Natural killer cell treated with Interleukin-12 subunit alpha and Interleukin-12 subunit beta and Interleukin-15 and Interleukin-18, amount 100 ng/mL, for 72 hours (primary cell): ENCODE results near the gene ANKRD33. TPM values are rescaled to one million over a fixed set of nuclear protein-coding genes. Genes with fewer than 3 reads are reported as not detected.

Experiments used
- ATAC-seq, 2 donors: fragments of 150-1000 bp; cut with Tn5 transposase in 1 of 2; sonication (Bioruptor Pico), chemical (Tn5 transposase) in 1 of 2; 2 replicates each; pipeline ENCODE4 v1.10.0; 2021
- DNase-seq: peaks from one replicate; pipeline ENCODE4 v3.0.0; 2022; ENCODE audit warnings: low spot score
- H3K27ac Mint-ChIP-seq, 2 donors: 1 replicate in 1 of 2; 2 replicates in 1 of 2; pipeline ENCODE4 v1.8.0; 2022; ENCODE audit warnings: mixed read lengths in 2 of 2, mild to moderate bottlenecking in 1 of 2, moderate library complexity in 1 of 2
- H3K27me3 Mint-ChIP-seq, 2 donors: 1 replicate in 1 of 2; 2 replicates in 1 of 2; pipeline ENCODE4 v1.8.0; 2022; ENCODE audit warnings: mixed read lengths in 2 of 2
- H3K36me3 Mint-ChIP-seq: one replicate; pipeline ENCODE4 v1.8.0; 2022; ENCODE audit warnings: mixed read lengths
- H3K4me1 Mint-ChIP-seq, 2 donors: 1 replicate in 1 of 2; 2 replicates in 1 of 2; pipeline ENCODE4 v1.8.0; 2022; ENCODE audit warnings: low read depth in 2 of 2, mixed read lengths in 2 of 2, mild to moderate bottlenecking in 1 of 2
- H3K4me3 Mint-ChIP-seq: one replicate; pipeline ENCODE4 v1.8.0; 2022; ENCODE audit warnings: mixed read lengths
- H3K9me3 Mint-ChIP-seq: 2 replicates; pipeline ENCODE4 v1.8.0; 2022; ENCODE audit warnings: mixed read lengths
- total RNA-seq, 2 donors: library from RNA; stranded (reverse); gene quantifications; one replicate each; pipeline ENCODE4 v1.2.3, GENCODE V29; 2022

Gene ANKRD33
- total RNA-seq, result not detected

GRCh38 chr12:51887476-51888315, at the start of gene ANKRD33:
Gene ANKRD33, plus strand, starts transcription at chr12:51888103. Its CDS starts 84 bp downstream, at chr12:51888187.
- peaks cover 0 to 3% of the 10 kb centered on the region in 2 donors for H3K27me3 Mint-ChIP-seq
- H3K36me3 Mint-ChIP-seq, result no peaks in the 10 kb centered on the region
- peaks cover 7 to 13% of the 10 kb centered on the region in 2 donors for H3K4me1 Mint-ChIP-seq
- no peak within 1 kb of the TSS for H3K4me3 Mint-ChIP-seq
- ATAC-seq (peak in 1 of 2 donors; percentile 28), DNase-seq (no peak)
- no peak within 1 kb of the TSS for H3K27ac Mint-ChIP-seq
- no peaks in the 10 kb centered on the region for H3K9me3 Mint-ChIP-seq

DNA sequence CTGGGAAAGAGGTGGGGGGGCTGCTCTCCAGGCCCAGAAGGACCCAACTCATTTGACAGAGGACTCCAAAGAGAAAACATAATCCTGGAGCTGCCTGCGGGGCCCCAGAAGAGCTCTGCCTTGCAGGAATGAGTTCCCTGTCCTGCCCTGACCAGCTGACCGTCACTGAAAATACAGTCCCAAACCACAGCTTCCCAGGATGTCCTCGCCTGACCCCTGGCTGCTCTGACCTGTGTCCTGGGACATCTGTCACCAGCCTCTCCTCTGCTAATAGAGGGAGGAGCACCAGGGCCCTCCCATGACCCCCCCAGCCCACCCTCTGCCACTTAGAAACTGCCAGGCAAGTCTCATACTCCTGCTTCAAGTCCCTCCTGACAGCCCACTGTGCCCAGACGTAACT, 49.1 kb upstream of the ANKRD33 start:
- no peak for DNase-seq
- Mint-ChIP-seq H3K27me3 (peaks cover 19 to 24% of the 10 kb centered on the region in 2 donors), H3K36me3 (no peaks in the 10 kb centered on the region), H3K4me3 (no peak overlapping the region), H3K27ac (no peak overlapping the region), H3K9me3 (no peaks in the 10 kb centered on the region), H3K4me1 (peaks cover 3 to 4% of the 10 kb centered on the region in 2 donors)
- ATAC-seq, result no peak

GRCh38 chr12:51839310-51839947, 48.5 kb upstream of the ANKRD33 start:
- Mint-ChIP-seq H3K27ac (no peak overlapping the region), H3K4me1 (peaks cover 0 to 6% of the 10 kb centered on the region in 2 donors), H3K27me3 (peaks cover 22 to 25% of the 10 kb centered on the region in 2 donors), H3K36me3 (no peaks in the 10 kb centered on the region), H3K4me3 (no peak overlapping the region), H3K9me3 (no peaks in the 10 kb centered on the region)
- no peak for ATAC-seq
- DNase-seq, result no peak

DNA sequence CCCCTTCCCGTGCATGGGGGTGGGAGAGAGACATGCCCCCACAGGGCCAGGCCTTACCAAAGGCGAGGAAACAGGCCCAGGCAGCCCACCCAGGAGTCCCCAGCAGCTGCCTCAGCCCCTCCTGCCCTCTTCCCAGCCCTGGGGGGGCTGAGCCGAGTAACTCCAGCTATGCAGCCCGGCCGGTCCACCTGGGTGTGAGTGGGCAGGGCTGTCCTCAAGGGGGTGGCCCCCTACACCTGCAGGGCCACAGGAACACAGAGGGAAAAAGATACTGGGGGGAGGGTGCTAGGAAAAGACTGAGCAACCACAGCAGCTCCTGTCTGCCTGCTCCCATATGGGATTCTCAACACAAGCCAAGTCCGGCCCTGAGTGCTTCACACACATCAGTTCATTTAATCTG, 46.9 kb upstream of the ANKRD33 start:
- H3K9me3 Mint-ChIP-seq, result no peaks in the 10 kb centered on the region
- H3K27ac Mint-ChIP-seq, result no peak overlapping the region
- peaks cover 1 to 8% of the 10 kb centered on the region in 2 donors for H3K4me1 Mint-ChIP-seq
- no peak overlapping the region for H3K4me3 Mint-ChIP-seq
- H3K36me3 Mint-ChIP-seq, result no peaks in the 10 kb centered on the region
- DNase-seq, result no peak
- H3K27me3 Mint-ChIP-seq, result peaks cover 22 to 37% of the 10 kb centered on the region in 2 donors
- no peak for ATAC-seq

- H3K27ac Mint-ChIP-seq, result no peak overlapping the region
- H3K4me1 Mint-ChIP-seq, result peaks cover 4 to 13% of the 10 kb centered on the region in 2 donors
- H3K9me3 Mint-ChIP-seq, result no peaks in the 10 kb centered on the region
- no peak for ATAC-seq
- DNase-seq, result no peak
- no peaks in the 10 kb centered on the region for H3K36me3 Mint-ChIP-seq
- H3K4me3 Mint-ChIP-seq, result no peak overlapping the region
- H3K27me3 Mint-ChIP-seq, result peaks cover 26 to 45% of the 10 kb centered on the region in 2 donors
Observed at GRCh38 chr12:51841727-51842126, 46.2 kb upstream of the ANKRD33 start.

DNA sequence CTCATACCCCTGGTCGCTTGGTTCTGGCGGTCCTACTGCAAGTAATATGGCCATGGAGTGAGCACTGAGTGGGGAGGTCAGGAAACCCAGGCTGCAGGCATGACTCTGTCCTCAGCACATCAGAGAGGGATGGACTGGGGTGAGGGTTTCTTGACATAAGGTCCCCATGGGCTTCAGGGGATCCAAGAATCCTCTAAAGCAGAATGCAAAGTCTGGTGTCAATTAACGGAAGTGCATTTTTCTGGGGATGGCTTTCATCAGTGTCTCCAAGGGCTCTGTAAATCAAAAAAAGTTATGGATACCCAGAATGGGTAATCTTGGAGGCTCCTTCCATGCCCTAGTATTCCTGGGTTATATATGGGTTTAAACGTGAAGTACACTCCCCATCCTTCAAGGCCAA, 43.0 kb upstream of the ANKRD33 start:
- H3K4me3 Mint-ChIP-seq, result no peak overlapping the region
- H3K9me3 Mint-ChIP-seq, result no peaks in the 10 kb centered on the region
- no peak for DNase-seq
- H3K4me1 Mint-ChIP-seq, result peaks cover 4 to 11% of the 10 kb centered on the region in 2 donors
- no peak overlapping the region for H3K27ac Mint-ChIP-seq
- H3K36me3 Mint-ChIP-seq, result no peaks in the 10 kb centered on the region
- peaks cover 19 to 30% of the 10 kb centered on the region in 2 donors for H3K27me3 Mint-ChIP-seq
- ATAC-seq, result no peak

GRCh38 chr12:51845482-51845881, 42.4 kb upstream of the ANKRD33 start:
- Mint-ChIP-seq H3K9me3 (no peaks in the 10 kb centered on the region), H3K36me3 (no peaks in the 10 kb centered on the region), H3K4me3 (no peak overlapping the region), H3K4me1 (peaks cover 4 to 11% of the 10 kb centered on the region in 2 donors), H3K27me3 (peaks cover 18 to 28% of the 10 kb centered on the region in 2 donors), H3K27ac (no peak overlapping the region)
- no peak for ATAC-seq
- no peak for DNase-seq

GRCh38 chr12:51846271-51846691, 41.6 kb upstream of the ANKRD33 start:
- Mint-ChIP-seq H3K27me3 (peaks cover 20 to 28% of the 10 kb centered on the region in 2 donors), H3K4me3 (peak overlapping the region; percentile 75), H3K36me3 (no peaks in the 10 kb centered on the region), H3K27ac (peak overlapping the region in 1 of 2 donors; percentile 44), H3K4me1 (peaks cover 4 to 14% of the 10 kb centered on the region in 2 donors), H3K9me3 (no peaks in the 10 kb centered on the region)
- DNase-seq (no peak), ATAC-seq (no peak)

DNA sequence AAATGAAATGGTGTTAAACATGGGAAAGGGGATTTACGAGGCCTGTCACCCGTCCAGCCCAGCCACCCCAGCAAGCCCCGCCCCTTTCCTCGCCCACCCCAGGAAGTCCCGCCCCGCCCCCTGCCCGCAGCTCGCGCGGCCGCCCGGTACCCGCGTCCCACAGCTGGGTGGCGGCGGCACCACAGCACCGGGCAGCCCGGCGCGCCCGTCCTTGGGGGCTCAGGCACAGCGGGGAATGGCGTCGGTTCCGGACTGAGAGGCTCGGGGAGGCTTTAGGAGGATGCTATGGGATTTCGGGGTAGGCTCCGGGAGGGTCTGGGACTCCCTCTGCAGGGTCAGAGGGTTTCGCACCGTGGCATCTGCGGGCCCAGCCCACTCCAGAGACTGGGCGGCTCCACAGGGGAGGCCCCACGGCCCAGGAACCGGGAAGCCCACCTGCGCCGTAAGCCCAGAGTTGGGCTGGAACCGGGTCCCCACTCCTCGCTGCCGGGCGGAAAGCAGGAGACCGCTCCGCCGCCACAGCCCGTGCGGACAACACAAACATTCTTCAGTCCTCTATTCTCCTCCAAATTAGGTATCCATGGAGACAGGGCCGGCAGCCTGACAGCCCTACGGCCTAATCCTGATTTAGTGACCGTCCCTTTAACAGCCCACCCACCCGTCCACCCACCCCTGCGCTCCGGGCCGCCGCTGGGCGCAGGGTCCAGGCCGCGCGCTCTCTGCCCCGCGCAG, 40.8 kb upstream of the ANKRD33 start:
- no peak overlapping the region for H3K27ac Mint-ChIP-seq
- DNase-seq (peak; percentile 67), ATAC-seq (peak; percentile 68 to 83)
- peaks cover 24 to 28% of the 10 kb centered on the region in 2 donors for H3K27me3 Mint-ChIP-seq
- no peaks in the 10 kb centered on the region for H3K36me3 Mint-ChIP-seq
- peak overlapping the region; percentile 74 for H3K4me3 Mint-ChIP-seq
- H3K4me1 Mint-ChIP-seq, result peaks cover 4 to 16% of the 10 kb centered on the region in 2 donors
- H3K9me3 Mint-ChIP-seq, result no peaks in the 10 kb centered on the region

GRCh38 chr12:51847643-51848325, 40.1 kb upstream of the ANKRD33 start:
- Mint-ChIP-seq H3K27ac (no peak overlapping the region), H3K4me1 (peaks cover 4 to 16% of the 10 kb centered on the region in 2 donors), H3K36me3 (no peaks in the 10 kb centered on the region), H3K4me3 (peak overlapping the region; percentile 30), H3K27me3 (peaks cover 24 to 35% of the 10 kb centered on the region in 2 donors), H3K9me3 (no peaks in the 10 kb centered on the region)
- ATAC-seq, result no peak
- no peak for DNase-seq

DNA sequence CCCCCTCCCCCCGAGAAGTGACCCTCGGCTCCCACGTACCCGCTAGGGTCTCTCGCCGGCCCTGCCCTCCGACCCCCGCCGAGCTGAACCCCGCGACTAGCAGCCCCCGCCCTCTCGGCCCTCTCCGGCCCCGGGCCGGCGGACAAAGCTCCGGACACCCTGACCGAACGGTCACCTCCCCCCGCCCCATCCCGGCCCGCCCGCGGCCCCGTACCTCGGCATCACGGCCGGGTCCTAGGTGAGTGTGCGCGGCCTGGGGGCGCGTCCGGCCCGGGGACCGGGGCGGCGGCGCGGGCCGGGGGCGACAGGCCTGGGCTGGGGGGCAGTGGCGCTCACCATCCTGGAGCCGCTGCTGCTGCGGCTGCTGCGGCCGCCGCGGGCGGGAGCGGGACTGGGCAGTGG, 39.6 kb upstream of the ANKRD33 start, which contains the start of gene FIGNL2:
Gene FIGNL2 (minus strand): TSS at position 393 of the 402 bp plus-strand sequence. CDS start 26,305 bp downstream, outside the sequence.
- ATAC-seq, result no peak
- peaks cover 4 to 16% of the 10 kb centered on the region in 2 donors for H3K4me1 Mint-ChIP-seq
- no peak for DNase-seq
- no peak within 1 kb of the TSS for H3K27ac Mint-ChIP-seq
- no peaks in the 10 kb centered on the region for H3K9me3 Mint-ChIP-seq
- peak within 1 kb of the TSS; percentile 30 for H3K4me3 Mint-ChIP-seq
- H3K27me3 Mint-ChIP-seq, result peaks cover 27 to 36% of the 10 kb centered on the region in 2 donors
- H3K36me3 Mint-ChIP-seq, result no peaks in the 10 kb centered on the region

DNA sequence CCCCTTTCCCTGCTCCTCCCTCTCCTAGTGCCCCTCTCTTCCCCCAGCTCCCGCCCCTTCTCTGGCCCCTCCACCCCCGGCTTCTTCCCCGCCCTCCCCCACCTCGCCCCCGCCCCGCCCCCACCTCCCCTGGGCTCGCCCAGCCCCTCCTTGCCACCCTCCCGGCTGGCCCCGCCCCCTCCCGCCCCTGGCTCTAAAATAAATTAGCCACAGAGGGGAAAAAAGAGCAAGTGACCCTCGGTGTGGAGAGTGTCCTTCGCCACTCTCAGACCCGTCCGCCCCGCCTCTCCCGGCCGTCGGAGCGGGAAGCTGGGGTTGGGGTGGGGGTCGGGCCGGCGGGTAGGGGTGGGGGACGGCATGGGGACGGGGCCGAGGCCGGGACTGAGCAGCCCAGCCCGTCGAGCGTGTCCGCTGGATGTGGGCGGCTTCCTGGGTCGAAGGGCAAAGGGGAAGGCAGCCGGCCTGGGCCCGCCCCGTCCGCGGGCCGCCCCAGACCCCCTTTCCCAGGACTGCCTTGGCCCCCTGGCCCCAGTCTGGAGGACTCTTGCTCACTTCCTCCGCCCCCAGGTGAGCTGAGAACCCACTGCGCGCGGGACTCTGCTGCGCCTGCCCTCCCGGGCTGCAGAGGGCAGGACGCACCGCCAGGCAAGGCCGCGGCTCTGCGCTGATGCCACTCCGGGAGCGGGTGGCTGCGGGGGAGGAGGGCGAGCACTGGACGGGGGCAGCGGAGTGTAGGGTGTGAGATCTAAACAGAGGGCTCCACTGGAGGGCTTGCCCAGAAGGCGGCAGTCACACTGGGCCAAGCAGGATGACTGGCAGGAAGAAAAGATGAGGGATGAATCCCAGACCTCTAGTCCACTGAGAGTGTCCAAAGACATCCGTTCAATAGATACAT, 38.8 kb upstream of the ANKRD33 start:
- Mint-ChIP-seq H3K27ac (no peak overlapping the region), H3K4me1 (peaks cover 4 to 16% of the 10 kb centered on the region in 2 donors), H3K36me3 (no peaks in the 10 kb centered on the region), H3K4me3 (no peak overlapping the region), H3K9me3 (no peaks in the 10 kb centered on the region), H3K27me3 (peaks cover 24 to 32% of the 10 kb centered on the region in 2 donors)
- DNase-seq, result no peak
- no peak for ATAC-seq
